ENCODE results near the gene SMAD7.

The SMAD7 gene

DNA sequence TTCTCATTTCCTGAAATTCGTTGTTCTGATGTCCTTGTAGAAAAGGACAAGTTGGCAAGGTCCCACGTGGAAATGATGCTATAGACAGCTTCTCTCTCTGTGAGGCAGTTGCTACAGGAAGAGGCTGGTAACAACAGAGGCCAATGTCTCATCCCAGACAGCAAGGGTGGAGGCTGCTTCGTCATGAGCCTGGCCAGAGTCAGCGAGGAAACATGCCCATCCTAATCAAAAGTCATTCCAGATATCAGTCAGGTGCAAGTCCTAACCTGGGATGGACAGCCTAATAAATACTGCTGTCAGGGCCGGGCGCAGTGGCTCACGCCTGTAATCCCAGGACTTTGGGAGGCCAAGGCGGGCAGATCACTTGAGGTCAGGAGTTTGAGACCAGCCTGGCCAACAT lies 6.4 kb upstream of the SMAD7 start:
- Histone ChIP-seq H3K27me3 (ENCODE audit: low read depth, low read length) (no peaks in the 10 kb centered on the region), H3K4me3 (ENCODE audit: low read depth in 1 of 2, low read length in 2 of 2) (no peak overlapping the region), H3K27ac (ENCODE audit: low read length) (peak overlapping the region; percentile 90), H3K36me3 (ENCODE audit: control insufficient read depth in 1 of 2, insufficient read depth in 2 of 2, low read length in 2 of 2) (peaks cover 0 to 15% of the 10 kb centered on the region in 2 donors), H3K4me1 (ENCODE audit: control insufficient read depth in 1 of 2, insufficient read depth in 2 of 2, low read length in 2 of 2) (peaks cover 9 to 20% of the 10 kb centered on the region in 2 donors), H3K9me3 (ENCODE audit: control insufficient read depth in 1 of 2, low read length in 2 of 2) (no peaks in the 10 kb centered on the region)

DNA sequence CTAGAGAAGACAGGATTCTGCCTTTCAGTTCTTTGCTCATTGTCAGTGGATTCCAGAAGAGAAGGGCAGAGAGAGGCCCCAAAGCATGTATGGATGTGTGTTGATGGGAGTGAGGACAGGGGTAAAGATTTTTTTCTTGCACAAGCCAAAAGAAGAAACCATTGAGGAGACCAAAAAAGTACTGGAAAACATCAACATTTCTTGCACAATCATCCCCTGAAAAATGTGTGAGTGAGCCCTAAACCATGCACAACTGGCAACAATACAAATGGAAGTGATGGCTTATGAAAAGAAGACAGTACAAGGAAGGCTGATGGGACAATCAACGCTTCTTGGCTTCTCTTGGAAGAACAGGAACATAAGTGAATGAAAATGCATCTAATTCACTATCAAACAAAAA lies 5.6 kb upstream of the SMAD7 start:
- Histone ChIP-seq H3K4me1 (ENCODE audit: control insufficient read depth in 1 of 2, insufficient read depth in 2 of 2, low read length in 2 of 2) (peaks cover 9 to 20% of the 10 kb centered on the region in 2 donors), H3K27me3 (ENCODE audit: low read depth, low read length) (no peaks in the 10 kb centered on the region), H3K27ac (ENCODE audit: low read length) (peak overlapping the region; percentile 90)

DNA sequence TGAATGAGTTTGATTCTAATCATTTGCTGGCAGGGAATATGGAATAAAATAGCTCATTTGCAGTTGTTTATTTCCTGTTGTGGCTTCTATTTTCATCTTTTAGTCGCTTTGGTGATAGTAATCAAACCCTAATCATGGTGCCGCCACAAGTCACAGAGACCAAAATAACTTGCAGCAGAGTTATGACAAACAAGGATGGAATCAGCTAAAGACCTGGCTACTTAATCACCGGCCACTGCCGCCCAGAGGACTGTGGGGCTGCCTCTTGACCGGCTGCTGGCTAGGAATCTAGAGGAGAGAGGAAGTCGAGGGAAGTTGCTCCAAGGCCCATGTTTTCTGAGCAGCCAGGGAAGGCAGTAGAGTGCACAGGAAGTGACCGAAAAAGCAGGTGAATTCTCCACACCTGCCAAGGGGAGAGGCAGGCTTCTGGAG lies 5.1 kb upstream of the SMAD7 start:
- Histone ChIP-seq H3K27ac (ENCODE audit: low read length) (peak overlapping the region; percentile 90), H3K9me3 (ENCODE audit: control insufficient read depth in 1 of 2, low read length in 2 of 2) (no peaks in the 10 kb centered on the region), H3K4me1 (ENCODE audit: control insufficient read depth in 1 of 2, insufficient read depth in 2 of 2, low read length in 2 of 2) (peaks cover 9 to 20% of the 10 kb centered on the region in 2 donors), H3K4me3 (ENCODE audit: low read depth in 1 of 2, low read length in 2 of 2) (no peak overlapping the region), H3K36me3 (ENCODE audit: control insufficient read depth in 1 of 2, insufficient read depth in 2 of 2, low read length in 2 of 2) (peaks cover 0 to 15% of the 10 kb centered on the region in 2 donors), H3K27me3 (ENCODE audit: low read depth, low read length) (no peaks in the 10 kb centered on the region)

More for the DNA sequence above, 5.6 kb upstream of the SMAD7 start:
- H3K9me3 ChIP-seq (ENCODE audit: control insufficient read depth in 1 of 2, low read length in 2 of 2): no peaks in the 10 kb centered on the region
- H3K4me3 ChIP-seq (ENCODE audit: low read depth in 1 of 2, low read length in 2 of 2): no peak overlapping the region
- peaks cover 0 to 15% of the 10 kb centered on the region in 2 donors for H3K36me3 ChIP-seq (ENCODE audit: control insufficient read depth in 1 of 2, insufficient read depth in 2 of 2, low read length in 2 of 2)

DNA sequence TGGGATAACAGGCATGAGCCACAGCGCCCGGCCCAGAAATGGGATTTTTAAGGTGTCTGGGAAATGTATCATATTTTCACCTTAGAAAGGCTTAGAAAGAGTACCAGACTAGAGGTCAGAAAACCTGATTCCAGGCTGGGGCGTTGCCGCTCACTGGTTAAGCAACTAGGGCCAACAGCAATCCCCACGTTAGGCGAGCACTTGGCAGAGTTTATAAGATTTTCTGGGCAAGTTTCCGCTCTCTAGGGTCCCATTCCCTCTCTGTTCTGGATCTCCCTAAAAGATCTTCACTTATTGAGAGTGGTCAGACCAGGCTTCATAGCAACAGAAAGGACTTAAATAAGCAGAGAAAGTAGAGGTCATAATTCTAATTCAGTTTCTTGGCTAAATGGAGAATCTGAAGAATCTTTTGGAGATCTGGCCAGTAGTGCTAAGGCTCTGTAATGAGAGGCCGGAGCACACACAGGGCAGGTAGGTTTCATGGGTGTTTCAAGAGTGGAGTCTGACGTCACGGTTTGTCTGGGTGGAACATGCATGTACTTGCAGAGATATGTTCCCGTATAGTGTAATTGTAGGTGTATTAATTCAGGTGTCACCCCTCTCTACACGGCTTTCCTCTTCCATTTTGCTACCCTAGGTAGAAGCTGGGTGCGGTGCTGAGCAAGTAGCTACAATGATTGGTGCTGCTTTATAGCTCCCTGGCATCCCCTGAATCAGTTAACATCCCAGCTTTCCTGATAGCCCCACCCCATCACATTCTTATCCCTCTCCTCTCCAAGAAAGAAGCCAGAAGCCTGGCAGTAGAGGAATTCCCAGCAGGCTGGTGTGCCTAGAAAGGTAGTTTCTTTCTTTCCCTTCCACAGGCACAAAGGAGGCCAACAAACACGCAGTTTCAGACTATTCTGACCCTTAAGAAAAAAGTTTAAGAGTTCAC lies 4.4 kb upstream of the SMAD7 start:
- Histone ChIP-seq H3K9me3 (ENCODE audit: control insufficient read depth in 1 of 2, low read length in 2 of 2) (no peaks in the 10 kb centered on the region), H3K27ac (ENCODE audit: low read length) (peak overlapping the region; percentile 90), H3K4me3 (ENCODE audit: low read depth in 1 of 2, low read length in 2 of 2) (no peak overlapping the region)

DNA sequence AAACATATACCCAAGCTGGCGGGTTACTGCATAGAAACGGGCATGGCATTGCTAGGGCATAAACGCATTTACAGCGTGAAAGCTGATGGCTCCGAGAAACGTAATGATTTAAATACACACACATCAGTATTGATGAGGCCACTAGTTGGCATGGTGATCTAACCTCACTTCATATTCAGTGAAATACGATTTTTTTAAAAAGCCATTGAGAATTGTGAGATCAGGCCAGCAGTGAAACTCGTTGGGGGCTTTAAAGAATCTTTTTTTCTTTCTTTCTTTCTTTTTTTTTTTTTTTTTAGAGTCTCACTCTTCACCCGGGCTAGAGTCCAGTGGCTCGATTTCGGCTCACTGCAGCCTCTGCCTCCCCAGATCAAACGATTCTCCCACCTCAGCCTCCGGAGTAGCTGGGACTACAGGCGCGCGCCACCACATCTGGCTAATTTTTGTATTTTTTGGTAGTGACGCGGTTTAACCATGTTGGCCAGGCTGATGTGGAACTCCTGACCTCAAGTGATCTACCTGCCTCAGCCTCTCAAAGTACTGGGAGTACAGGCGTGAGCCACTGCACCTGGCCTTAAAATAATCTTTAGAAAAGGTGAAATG lies 2.4 kb upstream of the SMAD7 start:
- peak overlapping the region; percentile 65 to 66 for H3K4me3 ChIP-seq (ENCODE audit: low read depth in 1 of 2, low read length in 2 of 2)
- no peaks in the 10 kb centered on the region for H3K9me3 ChIP-seq (ENCODE audit: control insufficient read depth in 1 of 2, low read length in 2 of 2)
- no peaks in the 10 kb centered on the region for H3K27me3 ChIP-seq (ENCODE audit: low read depth, low read length)
- H3K27ac ChIP-seq (ENCODE audit: low read length): peak overlapping the region; percentile 95
- peaks cover 0 to 15% of the 10 kb centered on the region in 2 donors for H3K36me3 ChIP-seq (ENCODE audit: control insufficient read depth in 1 of 2, insufficient read depth in 2 of 2, low read length in 2 of 2)
- peaks cover 9 to 26% of the 10 kb centered on the region in 2 donors for H3K4me1 ChIP-seq (ENCODE audit: control insufficient read depth in 1 of 2, insufficient read depth in 2 of 2, low read length in 2 of 2)

More for the DNA sequence above, 4.4 kb upstream of the SMAD7 start:
- Histone ChIP-seq H3K4me1 (ENCODE audit: control insufficient read depth in 1 of 2, insufficient read depth in 2 of 2, low read length in 2 of 2) (peaks cover 9 to 20% of the 10 kb centered on the region in 2 donors), H3K27me3 (ENCODE audit: low read depth, low read length) (no peaks in the 10 kb centered on the region), H3K36me3 (ENCODE audit: control insufficient read depth in 1 of 2, insufficient read depth in 2 of 2, low read length in 2 of 2) (peaks cover 0 to 15% of the 10 kb centered on the region in 2 donors)

DNA sequence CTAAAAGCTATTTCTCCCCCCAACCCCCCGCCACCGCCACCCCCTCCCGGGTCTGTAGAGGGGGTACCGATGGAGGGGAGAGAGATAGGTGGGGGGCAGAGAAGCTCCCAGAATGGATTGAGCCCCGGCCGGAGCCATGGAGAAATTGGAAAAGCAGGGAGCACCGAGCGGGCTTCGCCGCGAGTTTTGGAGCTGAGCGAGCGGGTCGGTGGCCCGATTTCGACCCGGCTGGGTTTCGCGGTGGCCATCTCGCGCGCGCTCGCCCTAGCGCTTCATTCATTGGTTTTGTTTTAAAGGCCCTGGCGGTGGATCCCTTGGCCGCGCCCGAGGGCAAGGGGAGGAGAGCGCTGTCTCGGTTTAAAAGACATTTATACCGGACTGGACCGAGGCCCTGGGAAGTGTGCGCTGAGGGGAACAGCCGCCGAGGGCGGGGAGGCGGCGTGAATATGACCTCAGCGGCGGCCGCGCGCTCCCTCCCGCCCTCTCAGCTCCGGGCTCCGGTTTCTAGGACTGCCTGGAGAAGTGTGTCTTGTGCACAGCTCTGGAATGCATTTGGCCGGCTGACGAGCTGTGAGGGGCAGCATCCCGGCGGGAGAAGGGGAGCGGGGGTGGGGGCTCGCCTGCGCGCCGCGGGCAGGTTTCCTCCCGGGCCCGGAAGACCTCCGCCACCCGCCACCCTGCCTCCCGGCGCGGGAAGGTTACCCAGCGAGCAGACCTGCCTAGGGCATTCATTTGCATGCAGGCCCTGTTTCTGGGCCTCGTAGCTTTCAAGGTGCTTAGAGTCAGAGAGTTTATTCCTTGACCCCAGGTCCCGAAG lies 1.7 kb upstream of the SMAD7 start:
- Histone ChIP-seq H3K4me1 (ENCODE audit: control insufficient read depth in 1 of 2, insufficient read depth in 2 of 2, low read length in 2 of 2) (peaks cover 9 to 31% of the 10 kb centered on the region in 2 donors), H3K4me3 (ENCODE audit: low read depth in 1 of 2, low read length in 2 of 2) (peak overlapping the region; percentile 65 to 66), H3K9me3 (ENCODE audit: control insufficient read depth in 1 of 2, low read length in 2 of 2) (no peaks in the 10 kb centered on the region), H3K27me3 (ENCODE audit: low read depth, low read length) (no peaks in the 10 kb centered on the region), H3K27ac (ENCODE audit: low read length) (peak overlapping the region; percentile 95), H3K36me3 (ENCODE audit: control insufficient read depth in 1 of 2, insufficient read depth in 2 of 2, low read length in 2 of 2) (peaks cover 0 to 15% of the 10 kb centered on the region in 2 donors)

DNA sequence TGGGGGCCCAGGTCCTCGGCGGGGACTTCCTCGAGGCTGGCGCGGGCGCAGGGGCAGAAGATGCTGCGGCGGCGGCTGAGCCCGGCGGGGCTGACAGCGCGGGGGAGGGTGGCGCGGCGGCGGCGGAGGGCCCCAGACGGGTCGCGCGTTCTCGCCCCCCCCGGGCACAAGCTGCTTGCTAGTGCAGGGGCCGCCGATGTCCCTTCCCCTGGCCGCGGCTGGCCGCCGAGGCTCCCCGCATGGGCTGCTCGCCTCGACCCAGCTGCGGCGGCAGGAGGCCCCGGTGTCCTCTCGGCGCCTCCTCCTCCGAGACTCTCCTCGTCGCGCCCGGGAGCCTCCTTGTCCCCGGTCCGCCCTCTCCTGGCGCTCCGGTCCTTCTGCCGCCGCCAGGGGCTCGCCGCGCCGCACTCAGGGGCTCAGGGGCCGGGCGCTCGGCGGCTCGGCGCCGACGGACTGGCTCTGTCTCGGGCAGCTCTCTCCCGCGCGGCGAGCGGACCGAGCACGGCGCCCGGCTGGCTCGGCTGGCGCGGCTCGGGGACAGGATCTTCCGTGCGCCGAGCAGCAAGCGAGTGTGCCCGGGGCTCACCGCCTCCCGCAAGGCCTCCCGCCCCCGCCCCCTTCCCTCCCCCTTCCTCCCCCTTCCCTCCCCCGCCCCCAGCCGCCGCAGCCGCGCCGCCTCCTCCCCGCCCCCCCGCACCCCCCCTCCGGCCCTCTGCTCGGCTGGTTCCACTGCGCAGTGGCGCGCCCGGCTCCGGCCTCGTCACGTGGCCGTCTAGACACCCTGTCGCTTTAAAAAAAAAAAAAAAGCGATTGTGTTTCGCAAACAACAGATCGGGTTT lies 902 bp upstream of the SMAD7 start:
- peaks cover 0 to 15% of the 10 kb centered on the region in 2 donors for H3K36me3 ChIP-seq (ENCODE audit: control insufficient read depth in 1 of 2, insufficient read depth in 2 of 2, low read length in 2 of 2)
- peak overlapping the region; percentile 95 for H3K27ac ChIP-seq (ENCODE audit: low read length)

DNA sequence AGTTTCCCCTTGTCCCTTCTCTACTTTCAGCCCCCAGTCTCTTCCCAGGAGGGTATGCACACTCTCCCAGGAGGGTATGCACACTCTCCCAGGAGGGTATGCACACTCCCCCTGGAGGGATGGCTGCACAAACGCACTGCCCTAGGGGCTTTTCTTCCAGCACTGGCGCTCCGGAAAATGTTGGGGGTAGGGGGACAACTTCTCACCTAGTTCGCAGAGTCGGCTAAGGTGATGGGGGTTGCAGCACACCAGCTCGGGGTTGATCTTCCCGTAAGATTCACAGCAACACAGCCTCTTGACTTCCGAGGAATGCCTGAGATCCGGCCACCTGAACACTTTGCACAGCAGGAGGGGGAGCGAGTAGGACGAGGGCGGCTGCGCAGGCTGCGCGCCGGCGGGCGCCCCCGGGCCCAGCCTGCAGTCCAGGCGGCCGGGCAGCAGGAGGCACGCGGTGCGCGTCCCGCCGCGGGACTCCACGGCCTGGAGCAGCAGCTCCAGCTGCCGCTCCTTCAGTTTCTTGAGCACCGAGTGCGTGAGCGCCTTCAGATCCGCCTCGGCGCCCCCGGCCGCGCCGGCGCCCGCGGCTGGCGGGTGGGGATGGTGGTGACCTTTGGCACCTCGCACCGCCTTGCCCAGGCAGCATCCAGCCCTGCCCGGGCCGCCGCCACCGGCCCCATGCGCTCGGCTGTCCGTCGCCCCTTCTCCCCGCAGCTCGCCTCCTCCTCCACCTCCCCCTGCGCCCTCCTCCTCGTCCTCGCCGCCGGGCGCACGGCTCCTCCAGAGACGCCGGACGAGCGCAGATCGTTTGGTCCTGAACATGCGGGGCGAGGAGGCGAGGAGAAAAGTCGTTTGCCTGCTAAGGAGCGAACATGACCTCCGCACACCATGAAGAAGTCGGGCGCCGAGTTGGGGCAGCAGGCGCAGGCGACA lies 894 bp downstream of the SMAD7 start:
- H3K27ac ChIP-seq (ENCODE audit: low read length): peak overlapping the region; percentile 85
- H3K27me3 ChIP-seq (ENCODE audit: low read depth, low read length): no peaks in the 10 kb centered on the region
- peak overlapping the region; percentile 88 to 94 for H3K4me3 ChIP-seq (ENCODE audit: low read depth in 1 of 2, low read length in 2 of 2)
- peaks cover 16 to 32% of the 10 kb centered on the region in 2 donors for H3K4me1 ChIP-seq (ENCODE audit: control insufficient read depth in 1 of 2, insufficient read depth in 2 of 2, low read length in 2 of 2)
- no peaks in the 10 kb centered on the region for H3K9me3 ChIP-seq (ENCODE audit: control insufficient read depth in 1 of 2, low read length in 2 of 2)
- H3K36me3 ChIP-seq (ENCODE audit: control insufficient read depth in 1 of 2, insufficient read depth in 2 of 2, low read length in 2 of 2): peaks cover 0 to 7% of the 10 kb centered on the region in 2 donors

More for the DNA sequence above, 902 bp upstream of the SMAD7 start:
- H3K4me3 ChIP-seq (ENCODE audit: low read depth in 1 of 2, low read length in 2 of 2): peak overlapping the region; percentile 80 to 94
- H3K27me3 ChIP-seq (ENCODE audit: low read depth, low read length): no peaks in the 10 kb centered on the region
- H3K4me1 ChIP-seq (ENCODE audit: control insufficient read depth in 1 of 2, insufficient read depth in 2 of 2, low read length in 2 of 2): peaks cover 15 to 34% of the 10 kb centered on the region in 2 donors
- no peaks in the 10 kb centered on the region for H3K9me3 ChIP-seq (ENCODE audit: control insufficient read depth in 1 of 2, low read length in 2 of 2)

DNA sequence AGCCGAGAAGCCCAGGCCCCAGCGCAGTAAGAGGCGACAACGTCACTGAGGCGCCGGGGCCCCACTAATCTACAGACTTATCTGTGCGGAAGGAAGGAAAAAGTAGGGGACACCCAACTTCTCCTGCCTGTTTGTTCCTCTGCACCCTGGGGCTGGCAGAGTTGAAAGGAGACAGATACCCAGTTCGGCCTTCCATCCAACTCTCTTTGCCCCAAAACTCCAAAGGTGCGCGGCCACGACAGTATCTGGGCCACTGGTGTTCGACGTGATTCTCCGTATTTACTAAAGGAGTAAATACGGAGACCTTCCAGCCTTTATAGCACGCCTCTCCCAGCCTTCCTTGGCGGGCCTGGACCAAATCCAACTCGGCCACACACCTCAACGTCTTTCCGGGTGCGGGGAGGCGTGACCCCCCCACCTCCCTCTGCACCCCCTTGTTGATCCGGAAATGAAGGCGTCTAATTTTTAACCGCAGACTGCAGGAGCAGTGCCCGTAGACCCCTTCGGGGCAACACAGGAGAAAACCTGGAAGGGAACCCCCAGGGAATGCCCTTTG lies 1.6 kb downstream of the SMAD7 start:
- peak overlapping the region; percentile 85 for H3K27ac ChIP-seq (ENCODE audit: low read length)
- peak overlapping the region; percentile 88 to 94 for H3K4me3 ChIP-seq (ENCODE audit: low read depth in 1 of 2, low read length in 2 of 2)
- no peaks in the 10 kb centered on the region for H3K9me3 ChIP-seq (ENCODE audit: control insufficient read depth in 1 of 2, low read length in 2 of 2)
- H3K4me1 ChIP-seq (ENCODE audit: control insufficient read depth in 1 of 2, insufficient read depth in 2 of 2, low read length in 2 of 2): peaks cover 22 to 36% of the 10 kb centered on the region in 2 donors
- H3K27me3 ChIP-seq (ENCODE audit: low read depth, low read length): no peaks in the 10 kb centered on the region
- H3K36me3 ChIP-seq (ENCODE audit: control insufficient read depth in 1 of 2, insufficient read depth in 2 of 2, low read length in 2 of 2): peaks cover 0 to 7% of the 10 kb centered on the region in 2 donors

All from muscle layer of duodenum (tissue), 2 donors.